Panc1 (cell line): ENCODE measurements around the gene CYBA. TPM values are rescaled to one million over a fixed set of nuclear protein-coding genes. Genes with fewer than 3 reads are reported as not detected.
A peak's percentile ranks its signal among the peaks of the same experiment; 100 is the strongest.

ENCODE experiments used
- ATAC-seq: fragments of 200-7000 bp; cut with Tn5 transposase; 2 replicates; pipeline ENCODE4 v1.9.1; 2020; ENCODE audit warnings: mild to moderate bottlenecking, moderate library complexity
- BruUV-seq: library from RNA; stranded (reverse); fragments of 400-500 nt; replicated peaks from 2 replicates; lab custom pipeline; 2021; lab: Mats Ljungman, UMichigan
- CTCF ChIA-PET: fragments of 300-600 bp; sonication (Branson Sonifier 250); formaldehyde crosslinking; loops from one replicate; lab custom pipeline; 2022; ENCODE audit warnings: antibody characterized with exemption; lab: Charles Lee
- POLR2A ChIA-PET: fragments of 300-600 bp; sonication (Branson Sonifier 250); formaldehyde crosslinking; loops from one replicate; lab custom pipeline; 2022; ENCODE audit warnings: antibody characterized with exemption; lab: Charles Lee
- DNase-seq: peaks from one replicate; pipeline ENCODE4 v3.0.0-alpha.2; 2010; ENCODE audit warnings: low read depth, low spot score
- H3K27ac ChIP-seq: 2 replicates; pipeline ENCODE4 v1.5.1; 2011; ENCODE audit warnings: mild to moderate bottlenecking, low read length, inconsistent platforms
- H3K27me3 ChIP-seq: fragments of 200-500 bp; sonication (Bioruptor generic); 2 replicates; pipeline ENCODE4 v1.6.0; 2014; ENCODE audit warnings: low read length, inconsistent platforms; ENCODE audit not compliant: control insufficient read depth, insufficient read depth
- H3K36me3 ChIP-seq: fragments of 200-500 bp; sonication (Bioruptor generic); 2 replicates; pipeline ENCODE4 v1.5.1; 2014; ENCODE audit warnings: inconsistent platforms, mild to moderate bottlenecking, low read length, moderate library complexity; ENCODE audit not compliant: control insufficient read depth, insufficient read depth
- H3K4me1 ChIP-seq: 2 replicates; pipeline ENCODE4 v1.5.1; 2011; ENCODE audit warnings: inconsistent platforms, mild to moderate bottlenecking, low read length, moderate library complexity; ENCODE audit not compliant: control insufficient read depth, insufficient read depth
- H3K4me3 ChIP-seq, 2 experiments: 2 replicates each; pipeline ENCODE4 v1.5.1; 2011 to 2012; ENCODE audit warnings: low read depth in 2 of 2, low read length in 2 of 2, mild to moderate bottlenecking in 2 of 2, inconsistent platforms in 1 of 2, moderate library complexity in 1 of 2
- H3K9me3 ChIP-seq: fragments of 200-500 bp; sonication (Bioruptor generic); 2 replicates; pipeline ENCODE4 v1.5.1; 2014; ENCODE audit warnings: low read depth, mild to moderate bottlenecking, inconsistent platforms, low read length, moderate library complexity; ENCODE audit not compliant: control insufficient read depth, insufficient read depth
- CTCF ChIP-seq: fragments of 450-650 bp; IDR thresholded peaks from 2 replicates; pipeline ENCODE4 v1.5.1; 2017; ENCODE audit warnings: mild to moderate bottlenecking
- POLR2AphosphoS5 ChIP-seq: IDR thresholded peaks from 2 replicates; pipeline ENCODE4 v1.6.1; 2012; ENCODE audit warnings: mild to moderate bottlenecking, low read depth, low read length, moderate library complexity
- REST ChIP-seq, 2 experiments: IDR thresholded peaks; 2 replicates each; pipeline ENCODE4 v1.6.1; 2011 to 2012; ENCODE audit warnings: low read depth in 2 of 2, control low read depth in 1 of 2, low read length in 1 of 2, mild to moderate bottlenecking in 1 of 2, moderate library complexity in 1 of 2; ENCODE audit not compliant: insufficient read depth in 1 of 2
- SIN3A ChIP-seq: IDR thresholded peaks from 2 replicates; pipeline ENCODE4 v1.6.1; 2012; ENCODE audit warnings: low read depth, mild to moderate bottlenecking, low read length, moderate library complexity, borderline replicate concordance; ENCODE audit not compliant: insufficient read depth
- TCF7L2 ChIP-seq: IDR thresholded peaks from 2 replicates; pipeline ENCODE4 v1.6.1; 2011; ENCODE audit warnings: mild to moderate bottlenecking, low read depth, low read length, inconsistent platforms
- in situ Hi-C: cut with HindIII; loops from 2 replicates; pipeline ENCODE4 v1.10.0; 2016; ENCODE audit warnings: low sequenced_read_pairs, low pct_unique_long_range_greater_than_20kb
- intact Hi-C: fragments of 100-400 bp; cut with micrococcal nuclease; formaldehyde crosslinking; loops from one replicate; pipeline ENCODE4 v1.10.0; 2022; ENCODE audit not compliant: unreplicated experiment
- total RNA-seq: library from RNA; stranded (reverse); gene quantifications from one replicate; pipeline ENCODE4 v1.2.1, GENCODE V29; 2021; ENCODE audit not compliant: unreplicated experiment

CYBA gene
- total RNA-seq, 1 experiment from 2014 or later = 233 TPM

GRCh38 chr16:88697116-88697830, 46.4 kb upstream of the CYBA start:
- TF ChIP-seq CTCF = no peak
- TF ChIP-seq REST (IDR thresholded peaks at IDR 0.05; ENCODE audit: insufficient read depth in 1 of 2, low read depth in 2 of 2, low read length in 1 of 2) = no peak
- TF ChIP-seq TCF7L2 = no peak
- TF ChIP-seq SIN3A = no peak
- intact Hi-C loops = no loop called here
- H3K4me3 ChIP-seq = no peak overlapping the region
- H3K9me3 ChIP-seq = no peaks in the 10 kb centered on the region
- no peaks in the 10 kb centered on the region for H3K27me3 ChIP-seq
- in situ Hi-C loops = no loop called here
- no peaks in the 10 kb centered on the region for H3K36me3 ChIP-seq
- BruUV-seq = no TSS peak
- no peaks in the 10 kb centered on the region for H3K4me1 ChIP-seq
- DNase-seq = no peak
- ATAC-seq = no peak
- H3K27ac ChIP-seq = no peak overlapping the region
- CTCF ChIA-PET = no interaction called here
- POLR2A ChIA-PET = no interaction called here

GRCh38 chr16:88696441-88696840, 45.6 kb upstream of the CYBA start:
- TF ChIP-seq REST (IDR thresholded peaks at IDR 0.05; ENCODE audit: insufficient read depth in 1 of 2, low read depth in 2 of 2, low read length in 1 of 2) (no peak), POLR2AphosphoS5 (no peak), TCF7L2 (no peak), CTCF (no peak), SIN3A (no peak)
- intact Hi-C loops = no loop called here
- in situ Hi-C loops = no loop called here
- ChIA-PET POLR2A (no interaction called here), CTCF (interaction anchor here (1.0 kb wide), 1 partner anchor 9 kb away, joined by 3 read pairs; no protein-coding TSS in a partner anchor)
- no peaks in the 10 kb centered on the region for H3K27me3 ChIP-seq
- H3K4me3 ChIP-seq = no peak overlapping the region
- BruUV-seq = TSS peak; percentile 80
- no peaks in the 10 kb centered on the region for H3K36me3 ChIP-seq
- no peak overlapping the region for H3K27ac ChIP-seq
- no peak for ATAC-seq
- H3K4me1 ChIP-seq = no peaks in the 10 kb centered on the region
- no peak for DNase-seq
- no peaks in the 10 kb centered on the region for H3K9me3 ChIP-seq
